ENCODE data around the gene RETREG2. TPM values are rescaled to one million over a fixed set of nuclear protein-coding genes. Genes with fewer than 3 reads are reported as not detected.
"Not testable (repeated sequence)": the region's sequence is repeated elsewhere in the genome, so short reads cannot be mapped to it uniquely, and the experiment has no call there.

Gene RETREG2
- total RNA-seq, 2 experiments from 2014 or later = 95.1 to 102 TPM

- Mint-ChIP-seq H3K9me3 (no peaks in the 10 kb centered on the region), H3K36me3 (ENCODE audit: low read depth) (peaks cover 56% of the 10 kb centered on the region), H3K4me1 (peaks cover 66% of the 10 kb centered on the region), H3K27me3 (no peaks in the 10 kb centered on the region), H3K27ac (peak overlapping the region; percentile 72), H3K4me3 (peak overlapping the region; percentile 24)
- DNase-seq = no peak
- POLR2A ChIA-PET = interaction anchor here (1.6 kb wide), 1 partner anchor 25 kb away, joined by 4 read pairs; the partner anchor contains the start of gene ZFAND2B
- CTCF ChIA-PET = interaction anchor here (0.6 to 7.2 kb wide), 10 partner anchors 10 to 113 kb away, joined by 3 to 40 read pairs (median 6); partner anchors contain the start of genes NHEJ1, SLC23A3 and ZFAND2B
These were observed 3.5 kb downstream of the RETREG2 start for GRCh38 chr2:219181531-219181930.

- H3K4me1 Mint-ChIP-seq = peaks cover 63% of the 10 kb centered on the region
- ChIA-PET POLR2A (interaction anchor here (0.7 to 1.6 kb wide), 3 partner anchors 11 to 24 kb away, joined by 3 to 4 read pairs (median 4); partner anchors contain the start of gene ZFAND2B), CTCF (interaction anchor here (1.0 to 7.2 kb wide), 10 partner anchors 10 to 112 kb away, joined by 3 to 40 read pairs (median 8); partner anchors contain the start of genes NHEJ1 and ZFAND2B)
- DNase-seq = no peak
- H3K27ac Mint-ChIP-seq = peak overlapping the region; percentile 72
- H3K27me3 Mint-ChIP-seq = no peaks in the 10 kb centered on the region
- H3K36me3 Mint-ChIP-seq (ENCODE audit: low read depth) = peaks cover 61% of the 10 kb centered on the region
- H3K9me3 Mint-ChIP-seq = no peaks in the 10 kb centered on the region
- peak overlapping the region; percentile 24 for H3K4me3 Mint-ChIP-seq
These were observed 4.5 kb downstream of the RETREG2 start for GRCh38 chr2:219182331-219183150.

GRCh38 chr2:219183151-219183772, 5.2 kb downstream of the RETREG2 start:
- Mint-ChIP-seq H3K4me3 (no peak overlapping the region), H3K9me3 (no peaks in the 10 kb centered on the region), H3K4me1 (peaks cover 61% of the 10 kb centered on the region), H3K27ac (peak overlapping the region; percentile 56), H3K36me3 (ENCODE audit: low read depth) (peaks cover 61% of the 10 kb centered on the region), H3K27me3 (no peaks in the 10 kb centered on the region)
- ChIA-PET POLR2A (interaction anchor here (1.1 kb wide), 1 partner anchor 11 kb away, joined by 3 read pairs; no protein-coding TSS in a partner anchor), CTCF (interaction anchor here (1.0 to 7.2 kb wide), 7 partner anchors 9 to 112 kb away, joined by 3 to 40 read pairs (median 10); partner anchors contain the start of genes NHEJ1 and ZFAND2B)
- DNase-seq = no peak

GRCh38 chr2:219184121-219184520, 6.0 kb downstream of the RETREG2 start:
- H3K4me3 Mint-ChIP-seq = no peak overlapping the region
- CTCF ChIA-PET = interaction anchor here (1.2 to 7.2 kb wide), 3 partner anchors 9 to 14 kb away, joined by 3 to 40 read pairs (median 10); partner anchors contain the start of gene SLC23A3
- peaks cover 58% of the 10 kb centered on the region for H3K4me1 Mint-ChIP-seq
- H3K9me3 Mint-ChIP-seq = no peaks in the 10 kb centered on the region
- no peak for DNase-seq
- POLR2A ChIA-PET = no interaction called here
- H3K27me3 Mint-ChIP-seq = no peaks in the 10 kb centered on the region
- peaks cover 60% of the 10 kb centered on the region for H3K36me3 Mint-ChIP-seq (ENCODE audit: low read depth)
- H3K27ac Mint-ChIP-seq = no peak overlapping the region

GRCh38 chr2:219186754-219187456, 8.8 kb downstream of the RETREG2 start:
- H3K27ac Mint-ChIP-seq = no peak overlapping the region
- POLR2A ChIA-PET = no interaction called here

GRCh38 chr2:219197388-219197787, 19.3 kb downstream of the RETREG2 start:
- ChIA-PET POLR2A (no interaction called here), CTCF (interaction anchor here (1.0 to 7.5 kb wide), 5 partner anchors 15 to 168 kb away, joined by 3 to 40 read pairs (median 4); partner anchors contain the start of gene CNPPD1)
- Mint-ChIP-seq H3K27ac (no peak overlapping the region), H3K9me3 (no peaks in the 10 kb centered on the region), H3K36me3 (ENCODE audit: low read depth) (no peaks in the 10 kb centered on the region), H3K27me3 (no peaks in the 10 kb centered on the region), H3K4me3 (no peak overlapping the region), H3K4me1 (peaks cover 7% of the 10 kb centered on the region)
- no peak for DNase-seq

More at GRCh38 chr2:219186754-219187456, 8.8 kb downstream of the RETREG2 start:
- H3K27me3 Mint-ChIP-seq = no peaks in the 10 kb centered on the region
- H3K4me3 Mint-ChIP-seq = no peak overlapping the region
- no peak for DNase-seq
- no peaks in the 10 kb centered on the region for H3K9me3 Mint-ChIP-seq
- peaks cover 30% of the 10 kb centered on the region for H3K4me1 Mint-ChIP-seq
- peaks cover 37% of the 10 kb centered on the region for H3K36me3 Mint-ChIP-seq (ENCODE audit: low read depth)
- CTCF ChIA-PET = no interaction called here

GRCh38 chr2:219198974-219199373, 20.9 kb downstream of the RETREG2 start:
- Mint-ChIP-seq H3K27me3 (no peaks in the 10 kb centered on the region), H3K27ac (no peak overlapping the region), H3K36me3 (ENCODE audit: low read depth) (no peaks in the 10 kb centered on the region), H3K4me3 (no peak overlapping the region), H3K9me3 (no peaks in the 10 kb centered on the region), H3K4me1 (peaks cover 7% of the 10 kb centered on the region)
- ChIA-PET CTCF (interaction anchor here (0.8 to 7.5 kb wide), 5 partner anchors 11 to 468 kb away, joined by 3 to 40 read pairs (median 5); partner anchors contain the start of gene CNPPD1), POLR2A (no interaction called here)
- DNase-seq = no peak

GRCh38 chr2:219199470-219200211, 21.6 kb downstream of the RETREG2 start:
- H3K27me3 Mint-ChIP-seq = no peaks in the 10 kb centered on the region
- H3K36me3 Mint-ChIP-seq (ENCODE audit: low read depth) = no peaks in the 10 kb centered on the region
- no peak overlapping the region for H3K4me3 Mint-ChIP-seq
- no peak overlapping the region for H3K27ac Mint-ChIP-seq
- peaks cover 7% of the 10 kb centered on the region for H3K4me1 Mint-ChIP-seq
- peaks cover 3% of the 10 kb centered on the region for H3K9me3 Mint-ChIP-seq
- CTCF ChIA-PET = interaction anchor here (0.8 to 7.5 kb wide), 6 partner anchors 12 to 468 kb away, joined by 3 to 40 read pairs (median 5); partner anchors contain the start of gene CNPPD1
- DNase-seq = no peak
- POLR2A ChIA-PET = interaction anchor here (0.8 kb wide), 1 partner anchor 17 kb away, joined by 4 read pairs; no protein-coding TSS in a partner anchor

- POLR2A ChIA-PET = interaction anchor here (0.8 kb wide), 1 partner anchor 18 kb away, joined by 4 read pairs; no protein-coding TSS in a partner anchor
- H3K27ac Mint-ChIP-seq = peak overlapping the region; percentile 70
- not testable (repeated sequence) for H3K9me3 Mint-ChIP-seq; H3K36me3 Mint-ChIP-seq (ENCODE audit: low read depth); DNase-seq; H3K27me3 Mint-ChIP-seq; H3K4me1 Mint-ChIP-seq
- peak overlapping the region; percentile 35 for H3K4me3 Mint-ChIP-seq
- CTCF ChIA-PET = interaction anchor here (0.9 to 7.5 kb wide), 5 partner anchors 11 to 95 kb away, joined by 5 to 40 read pairs (median 5); partner anchors contain the start of gene DNAJB2
These were observed 22.6 kb downstream of the RETREG2 start for GRCh38 chr2:219200502-219201326.

- H3K4me3 Mint-ChIP-seq; H3K27me3 Mint-ChIP-seq; POLR2A ChIA-PET; H3K9me3 Mint-ChIP-seq; DNase-seq; H3K27ac Mint-ChIP-seq; H3K36me3 Mint-ChIP-seq (ENCODE audit: low read depth): not testable (repeated sequence)
- H3K4me1 Mint-ChIP-seq = peaks cover 12% of the 10 kb centered on the region
- CTCF ChIA-PET = interaction anchor here (1.0 to 7.5 kb wide), 3 partner anchors 19 to 97 kb away, joined by 3 to 40 read pairs (median 5); no protein-coding TSS in a partner anchor
These were observed 23.3 kb downstream of the RETREG2 start for GRCh38 chr2:219201331-219201730.

Data from activated CD4-positive, alpha-beta T cell treated with anti-CD3 and anti-CD28 coated beads, Interleukin-2, amount 10 ng/mL, durations not matched to agents 7 days and 5 days (primary cell).